Panc1 (cell line): Measurements from ENCODE around the gene RASA3. TPM values are rescaled to one million over a fixed set of nuclear protein-coding genes. Genes with fewer than 3 reads are reported as not detected.

Source experiments
- ATAC-seq: fragments of 200-7000 bp; cut with Tn5 transposase; 2 replicates; pipeline ENCODE4 v1.9.1; 2020; ENCODE audit warnings: mild to moderate bottlenecking, moderate library complexity
- BruUV-seq: library from RNA; stranded (reverse); fragments of 400-500 nt; replicated peaks from 2 replicates; lab custom pipeline; 2021; lab: Mats Ljungman, UMichigan
- CTCF ChIA-PET: fragments of 300-600 bp; sonication (Branson Sonifier 250); formaldehyde crosslinking; loops from one replicate; lab custom pipeline; 2022; ENCODE audit warnings: antibody characterized with exemption; lab: Charles Lee
- POLR2A ChIA-PET: fragments of 300-600 bp; sonication (Branson Sonifier 250); formaldehyde crosslinking; loops from one replicate; lab custom pipeline; 2022; ENCODE audit warnings: antibody characterized with exemption; lab: Charles Lee
- DNase-seq: peaks from one replicate; pipeline ENCODE4 v3.0.0-alpha.2; 2010; ENCODE audit warnings: low read depth, low spot score
- H3K27ac ChIP-seq: 2 replicates; pipeline ENCODE4 v1.5.1; 2011; ENCODE audit warnings: mild to moderate bottlenecking, low read length, inconsistent platforms
- H3K27me3 ChIP-seq: fragments of 200-500 bp; sonication (Bioruptor generic); 2 replicates; pipeline ENCODE4 v1.6.0; 2014; ENCODE audit warnings: low read length, inconsistent platforms; ENCODE audit not compliant: control insufficient read depth, insufficient read depth
- H3K36me3 ChIP-seq: fragments of 200-500 bp; sonication (Bioruptor generic); 2 replicates; pipeline ENCODE4 v1.5.1; 2014; ENCODE audit warnings: inconsistent platforms, mild to moderate bottlenecking, low read length, moderate library complexity; ENCODE audit not compliant: control insufficient read depth, insufficient read depth
- H3K4me1 ChIP-seq: 2 replicates; pipeline ENCODE4 v1.5.1; 2011; ENCODE audit warnings: inconsistent platforms, mild to moderate bottlenecking, low read length, moderate library complexity; ENCODE audit not compliant: control insufficient read depth, insufficient read depth
- H3K4me3 ChIP-seq, 2 experiments: 2 replicates each; pipeline ENCODE4 v1.5.1; 2011 to 2012; ENCODE audit warnings: low read depth in 2 of 2, low read length in 2 of 2, mild to moderate bottlenecking in 2 of 2, inconsistent platforms in 1 of 2, moderate library complexity in 1 of 2
- H3K9me3 ChIP-seq: fragments of 200-500 bp; sonication (Bioruptor generic); 2 replicates; pipeline ENCODE4 v1.5.1; 2014; ENCODE audit warnings: low read depth, mild to moderate bottlenecking, inconsistent platforms, low read length, moderate library complexity; ENCODE audit not compliant: control insufficient read depth, insufficient read depth
- POLR2AphosphoS5 ChIP-seq: IDR thresholded peaks from 2 replicates; pipeline ENCODE4 v1.6.1; 2012; ENCODE audit warnings: mild to moderate bottlenecking, low read depth, low read length, moderate library complexity
- SIN3A ChIP-seq: IDR thresholded peaks from 2 replicates; pipeline ENCODE4 v1.6.1; 2012; ENCODE audit warnings: low read depth, mild to moderate bottlenecking, low read length, moderate library complexity, borderline replicate concordance; ENCODE audit not compliant: insufficient read depth
- TCF7L2 ChIP-seq: IDR thresholded peaks from 2 replicates; pipeline ENCODE4 v1.6.1; 2011; ENCODE audit warnings: mild to moderate bottlenecking, low read depth, low read length, inconsistent platforms
- in situ Hi-C: cut with HindIII; loops from 2 replicates; pipeline ENCODE4 v1.10.0; 2016; ENCODE audit warnings: low sequenced_read_pairs, low pct_unique_long_range_greater_than_20kb
- intact Hi-C: fragments of 100-400 bp; cut with micrococcal nuclease; formaldehyde crosslinking; loops from one replicate; pipeline ENCODE4 v1.10.0; 2022; ENCODE audit not compliant: unreplicated experiment
- total RNA-seq: library from RNA; stranded (reverse); gene quantifications from one replicate; pipeline ENCODE4 v1.2.1, GENCODE V29; 2021; ENCODE audit not compliant: unreplicated experiment
- TF ChIP-seq, protein P1 (sequence below): fragments of 450-650 bp; IDR thresholded peaks from 2 replicates; pipeline ENCODE4 v1.5.1; 2017; ENCODE audit warnings: mild to moderate bottlenecking
- TF ChIP-seq, protein P2 (sequence below), 2 experiments: IDR thresholded peaks; 2 replicates each; pipeline ENCODE4 v1.6.1; 2011 to 2012; ENCODE audit warnings: low read depth in 2 of 2, control low read depth in 1 of 2, low read length in 1 of 2, mild to moderate bottlenecking in 1 of 2, moderate library complexity in 1 of 2; ENCODE audit not compliant: insufficient read depth in 1 of 2

The RASA3 gene
- total RNA-seq, 1 experiment from 2014 or later = 33.7 TPM

DNA sequence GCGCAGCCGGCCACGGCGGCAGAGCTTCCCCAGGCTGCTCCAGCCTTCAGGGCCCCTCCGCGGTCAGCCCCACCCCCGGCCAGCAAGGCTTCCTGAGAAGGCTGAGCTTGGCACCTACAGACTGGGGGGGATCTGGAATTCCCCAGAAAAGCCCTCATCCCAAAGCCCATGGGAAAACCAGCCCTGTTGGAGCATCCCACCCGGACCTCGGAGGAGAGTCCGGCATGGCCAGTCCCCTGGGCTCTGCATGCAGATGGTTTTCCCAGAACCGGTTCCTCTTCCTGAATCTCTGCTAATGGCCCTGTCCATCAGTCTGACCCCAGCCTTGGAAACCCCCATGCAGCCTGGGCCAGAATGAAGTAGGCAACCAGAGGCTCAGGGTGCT is 10.3 kb downstream of the RASA3 start:
- no peak for TF ChIP-seq TCF7L2
- TF ChIP-seq, protein P1, sequence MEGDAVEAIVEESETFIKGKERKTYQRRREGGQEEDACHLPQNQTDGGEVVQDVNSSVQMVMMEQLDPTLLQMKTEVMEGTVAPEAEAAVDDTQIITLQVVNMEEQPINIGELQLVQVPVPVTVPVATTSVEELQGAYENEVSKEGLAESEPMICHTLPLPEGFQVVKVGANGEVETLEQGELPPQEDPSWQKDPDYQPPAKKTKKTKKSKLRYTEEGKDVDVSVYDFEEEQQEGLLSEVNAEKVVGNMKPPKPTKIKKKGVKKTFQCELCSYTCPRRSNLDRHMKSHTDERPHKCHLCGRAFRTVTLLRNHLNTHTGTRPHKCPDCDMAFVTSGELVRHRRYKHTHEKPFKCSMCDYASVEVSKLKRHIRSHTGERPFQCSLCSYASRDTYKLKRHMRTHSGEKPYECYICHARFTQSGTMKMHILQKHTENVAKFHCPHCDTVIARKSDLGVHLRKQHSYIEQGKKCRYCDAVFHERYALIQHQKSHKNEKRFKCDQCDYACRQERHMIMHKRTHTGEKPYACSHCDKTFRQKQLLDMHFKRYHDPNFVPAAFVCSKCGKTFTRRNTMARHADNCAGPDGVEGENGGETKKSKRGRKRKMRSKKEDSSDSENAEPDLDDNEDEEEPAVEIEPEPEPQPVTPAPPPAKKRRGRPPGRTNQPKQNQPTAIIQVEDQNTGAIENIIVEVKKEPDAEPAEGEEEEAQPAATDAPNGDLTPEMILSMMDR = no peak
- ATAC-seq (peak; percentile 37), DNase-seq (no peak)
- H3K27me3 ChIP-seq = no peaks in the 10 kb centered on the region
- intact Hi-C loops (no loop called here), in situ Hi-C loops (no loop called here)
- H3K9me3 ChIP-seq = no peaks in the 10 kb centered on the region
- no peaks in the 10 kb centered on the region for H3K36me3 ChIP-seq
- peak overlapping the region; percentile 98 for H3K27ac ChIP-seq
- ChIA-PET POLR2A (no interaction called here), CTCF (no interaction called here)
- BruUV-seq = no TSS peak
- peak overlapping the region in 1 of 2 experiments; percentile 43; a peak in 2 of 4 replicates for H3K4me3 ChIP-seq
- H3K4me1 ChIP-seq = peaks cover 57% of the 10 kb centered on the region

DNA sequence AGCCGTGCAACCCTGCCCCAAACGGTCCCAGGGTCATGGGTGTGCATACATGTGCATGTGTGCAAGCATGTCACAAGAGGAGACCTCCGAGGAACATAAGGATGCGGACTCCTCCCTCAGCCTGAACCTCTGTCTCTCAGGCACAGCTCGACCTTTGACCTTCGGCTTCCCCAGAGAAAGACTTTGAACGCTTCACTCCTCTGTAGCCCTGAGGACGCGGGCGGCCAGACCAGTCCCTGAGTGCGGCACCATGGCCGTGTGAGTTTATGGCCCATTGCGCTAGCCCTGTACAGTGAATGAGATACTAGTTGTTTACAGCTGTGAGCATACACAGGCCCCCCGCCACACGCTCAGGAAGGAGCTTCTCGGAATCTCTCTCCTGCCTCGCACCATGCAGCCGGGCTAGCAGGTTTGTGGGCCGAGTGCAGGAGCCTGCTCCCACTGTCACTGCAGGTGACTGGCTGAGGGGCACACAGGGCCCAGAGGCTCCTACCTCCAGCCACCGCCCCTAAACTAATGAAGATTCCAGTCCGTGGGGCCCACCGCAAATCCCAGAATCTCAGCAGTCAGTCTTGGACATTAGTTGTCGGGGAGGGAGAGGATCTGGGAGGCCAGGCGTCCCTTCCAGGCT is 10.8 kb downstream of the RASA3 start:
- peak; percentile 18 for ATAC-seq
- Histone ChIP-seq H3K4me3 (peak overlapping the region in 1 of 2 experiments; percentile 43; a peak in 2 of 4 replicates), H3K27me3 (no peaks in the 10 kb centered on the region), H3K27ac (peak overlapping the region; percentile 98), H3K4me1 (peaks cover 52% of the 10 kb centered on the region), H3K9me3 (no peaks in the 10 kb centered on the region), H3K36me3 (no peaks in the 10 kb centered on the region)
- no TSS peak for BruUV-seq
- CTCF ChIA-PET = no interaction called here
- POLR2A ChIA-PET = no interaction called here
- no peak for TF ChIP-seq SIN3A
- TF ChIP-seq, protein P1 = no peak
- TF ChIP-seq TCF7L2 = no peak
- TF ChIP-seq POLR2AphosphoS5 = no peak
- TF ChIP-seq, protein P2, sequence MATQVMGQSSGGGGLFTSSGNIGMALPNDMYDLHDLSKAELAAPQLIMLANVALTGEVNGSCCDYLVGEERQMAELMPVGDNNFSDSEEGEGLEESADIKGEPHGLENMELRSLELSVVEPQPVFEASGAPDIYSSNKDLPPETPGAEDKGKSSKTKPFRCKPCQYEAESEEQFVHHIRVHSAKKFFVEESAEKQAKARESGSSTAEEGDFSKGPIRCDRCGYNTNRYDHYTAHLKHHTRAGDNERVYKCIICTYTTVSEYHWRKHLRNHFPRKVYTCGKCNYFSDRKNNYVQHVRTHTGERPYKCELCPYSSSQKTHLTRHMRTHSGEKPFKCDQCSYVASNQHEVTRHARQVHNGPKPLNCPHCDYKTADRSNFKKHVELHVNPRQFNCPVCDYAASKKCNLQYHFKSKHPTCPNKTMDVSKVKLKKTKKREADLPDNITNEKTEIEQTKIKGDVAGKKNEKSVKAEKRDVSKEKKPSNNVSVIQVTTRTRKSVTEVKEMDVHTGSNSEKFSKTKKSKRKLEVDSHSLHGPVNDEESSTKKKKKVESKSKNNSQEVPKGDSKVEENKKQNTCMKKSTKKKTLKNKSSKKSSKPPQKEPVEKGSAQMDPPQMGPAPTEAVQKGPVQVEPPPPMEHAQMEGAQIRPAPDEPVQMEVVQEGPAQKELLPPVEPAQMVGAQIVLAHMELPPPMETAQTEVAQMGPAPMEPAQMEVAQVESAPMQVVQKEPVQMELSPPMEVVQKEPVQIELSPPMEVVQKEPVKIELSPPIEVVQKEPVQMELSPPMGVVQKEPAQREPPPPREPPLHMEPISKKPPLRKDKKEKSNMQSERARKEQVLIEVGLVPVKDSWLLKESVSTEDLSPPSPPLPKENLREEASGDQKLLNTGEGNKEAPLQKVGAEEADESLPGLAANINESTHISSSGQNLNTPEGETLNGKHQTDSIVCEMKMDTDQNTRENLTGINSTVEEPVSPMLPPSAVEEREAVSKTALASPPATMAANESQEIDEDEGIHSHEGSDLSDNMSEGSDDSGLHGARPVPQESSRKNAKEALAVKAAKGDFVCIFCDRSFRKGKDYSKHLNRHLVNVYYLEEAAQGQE (IDR thresholded peaks at IDR 0.05; ENCODE audit: insufficient read depth in 1 of 2, low read depth in 2 of 2, low read length in 1 of 2) = no peak
- intact Hi-C loops = no loop called here
- DNase-seq = no peak
- in situ Hi-C loops = no loop called here
